HG03159 (cell line): ENCODE data around the gene SUPT3H.

Experiments used
- ATAC-seq: cut with Tn5 transposase; IDR thresholded peaks from one replicate; pipeline ENCODE4 v1.9.1; 2021; ENCODE audit warnings: mild to moderate bottlenecking, moderate library complexity; ENCODE audit not compliant: unreplicated experiment

The SUPT3H gene

DNA sequence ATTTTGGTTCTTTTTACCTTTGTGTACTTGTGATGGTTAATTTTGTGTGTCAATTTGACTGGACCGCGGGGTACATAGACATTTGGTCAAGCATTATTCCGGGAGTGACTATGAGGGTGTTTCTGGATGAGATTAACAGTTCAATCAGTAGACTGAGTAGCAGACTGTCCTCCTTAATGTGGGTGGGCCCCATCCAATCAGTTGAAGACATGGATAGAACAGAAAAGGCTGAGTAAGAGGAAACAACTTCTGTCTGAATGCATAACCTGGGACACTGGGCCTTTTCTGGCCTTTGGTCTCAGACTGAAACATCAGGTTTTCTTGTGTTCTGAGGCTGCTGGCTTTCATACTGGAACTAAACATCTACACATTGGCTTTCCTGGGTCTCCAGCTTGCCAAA, 353.1 kb downstream of the SUPT3H start:
- ATAC-seq: no peak

DNA sequence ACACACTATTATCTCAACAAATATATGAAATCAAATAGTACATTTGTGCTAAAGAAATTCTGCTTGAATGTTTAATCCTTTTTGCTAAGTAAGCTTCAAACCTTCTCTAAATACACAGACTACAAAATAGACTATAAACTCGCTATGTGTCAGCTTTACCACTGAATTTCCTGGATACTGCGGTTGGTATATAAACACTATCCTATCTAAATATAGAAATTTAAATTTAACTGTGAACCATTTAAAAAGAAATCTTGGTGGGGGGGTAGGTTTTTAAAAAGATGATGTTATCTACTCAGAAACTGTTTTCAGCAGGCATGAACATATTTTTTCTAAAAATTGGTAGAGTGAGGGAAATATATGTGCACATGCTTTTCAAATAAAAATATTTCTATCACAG, 356.1 kb downstream of the SUPT3H start:
- no peak for ATAC-seq

DNA sequence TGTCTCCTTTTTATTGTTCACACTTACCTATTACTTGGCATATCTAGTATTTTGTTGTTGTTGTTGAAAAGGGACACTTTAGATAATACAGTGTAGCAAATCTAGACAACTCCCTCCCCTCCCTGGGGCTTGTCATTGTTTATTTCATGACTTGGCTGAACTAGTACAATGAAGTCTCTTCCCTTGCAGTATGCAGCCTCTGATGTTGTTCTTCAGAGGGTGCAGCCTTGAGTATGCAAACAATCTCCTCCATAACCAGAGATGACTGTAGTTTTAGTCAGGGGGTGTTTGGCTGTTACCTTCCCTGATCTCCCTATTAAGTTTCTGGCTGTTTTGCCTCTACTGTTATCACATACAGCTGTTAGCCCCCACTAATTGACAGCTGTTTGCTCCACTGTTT, 365.0 kb downstream of the SUPT3H start:
- no peak for ATAC-seq

DNA sequence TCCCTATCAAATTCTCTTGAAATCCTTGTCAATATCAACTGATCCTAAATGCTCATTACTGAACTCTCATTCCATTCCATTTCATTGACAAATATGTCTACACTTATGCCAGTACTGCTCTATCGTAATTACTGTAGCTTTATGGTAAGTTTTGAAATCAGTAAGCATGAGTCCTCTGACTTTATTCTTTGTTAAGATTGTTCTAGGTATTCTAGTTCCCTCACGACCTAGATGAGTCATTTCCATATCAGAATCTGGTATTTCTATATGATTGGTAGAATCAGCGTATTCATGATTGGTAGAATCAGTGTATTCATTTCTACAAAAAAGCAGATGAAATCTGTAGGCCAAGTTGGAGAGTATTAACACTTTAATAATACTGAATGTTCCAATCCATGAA, 368.2 kb downstream of the SUPT3H start:
- no peak for ATAC-seq

DNA sequence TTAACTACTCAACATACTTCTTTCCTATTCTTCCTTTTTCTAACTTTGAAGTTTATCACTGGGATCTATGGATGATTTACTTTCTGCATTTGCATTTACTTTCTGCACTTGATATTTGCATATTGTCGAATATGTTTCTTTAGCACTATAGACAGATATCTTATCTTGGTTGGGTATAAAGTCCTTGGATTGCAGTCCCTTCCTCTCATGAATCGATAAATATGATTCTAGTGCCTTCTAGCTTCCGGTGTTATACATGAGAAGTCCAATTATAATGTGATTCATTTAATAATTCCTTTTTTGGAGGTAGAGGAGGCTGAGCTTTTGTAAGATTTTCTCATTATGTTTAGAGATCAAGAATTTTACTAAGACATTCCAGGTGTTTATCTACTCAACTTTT, 370.8 kb downstream of the SUPT3H start:
- no peak for ATAC-seq

DNA sequence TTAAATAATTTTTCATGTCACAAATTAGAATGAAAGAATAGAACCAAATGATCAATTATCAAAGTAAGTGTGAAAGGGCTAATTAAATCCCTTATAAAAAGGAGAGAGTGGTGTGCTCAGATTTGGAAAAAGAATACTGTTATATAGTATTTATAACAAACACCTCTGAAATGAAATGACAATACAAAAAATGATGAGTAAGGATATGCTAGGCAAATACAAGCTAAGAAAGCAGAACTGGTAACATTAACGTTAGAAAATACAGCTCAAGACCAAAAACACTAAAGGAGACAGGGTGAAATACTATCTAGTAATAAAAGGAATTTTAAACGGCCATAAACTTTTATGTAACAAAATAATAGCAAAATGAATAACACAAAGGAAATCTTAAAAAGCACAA, 373.8 kb downstream of the SUPT3H start:
- no peak for ATAC-seq

DNA sequence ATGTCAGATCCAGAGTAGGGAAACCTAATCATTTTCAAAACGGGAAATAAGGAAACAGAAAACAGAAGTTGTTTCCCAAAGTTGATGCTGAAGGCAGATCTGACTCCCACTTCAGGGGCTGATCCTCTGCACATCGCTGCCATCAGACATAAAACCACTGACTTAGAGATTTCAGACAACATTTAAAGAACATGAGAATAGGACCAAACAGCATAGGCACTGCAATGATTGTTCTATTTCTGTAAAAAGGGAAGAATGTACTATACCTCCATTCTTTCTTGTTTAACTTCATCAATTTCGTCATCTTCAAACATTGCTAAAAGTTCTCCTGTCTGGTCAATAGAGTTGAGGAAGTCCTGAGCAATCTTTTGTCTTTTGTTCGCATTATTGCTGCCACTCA, 374.3 kb downstream of the SUPT3H start:
- no peak for ATAC-seq

DNA sequence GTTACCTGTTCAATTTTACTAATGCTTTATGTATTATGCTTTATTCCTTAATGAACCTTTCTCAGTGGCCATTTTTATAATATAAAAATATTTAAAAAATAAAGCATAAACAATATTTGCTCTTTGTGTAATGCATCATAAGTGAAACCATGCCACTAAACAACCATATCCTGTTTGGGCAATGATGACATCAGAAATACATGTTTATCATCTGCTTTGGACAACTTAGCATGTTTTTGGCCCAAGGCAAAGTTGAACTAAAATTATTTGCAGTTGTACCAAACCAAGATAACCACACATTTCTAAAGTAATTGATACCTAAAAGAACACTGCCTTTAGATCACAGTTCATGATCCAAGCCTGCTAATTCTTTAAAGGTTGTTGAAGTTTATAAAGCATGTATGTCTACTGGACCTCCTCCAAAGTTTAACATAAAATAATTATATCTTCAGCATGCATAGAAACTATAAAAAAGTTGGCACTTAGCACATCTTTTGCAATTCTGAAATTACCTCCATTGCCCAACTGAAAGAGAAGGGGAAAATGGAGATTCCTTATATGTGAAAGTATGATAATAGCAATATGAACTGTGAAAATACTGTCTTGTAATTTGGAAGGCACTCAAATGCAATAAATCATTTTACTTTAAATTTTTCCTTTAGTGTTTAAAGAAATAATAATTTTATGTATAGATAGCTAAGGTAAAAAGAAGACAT, 375.2 kb downstream of the SUPT3H start:
- no peak for ATAC-seq

DNA sequence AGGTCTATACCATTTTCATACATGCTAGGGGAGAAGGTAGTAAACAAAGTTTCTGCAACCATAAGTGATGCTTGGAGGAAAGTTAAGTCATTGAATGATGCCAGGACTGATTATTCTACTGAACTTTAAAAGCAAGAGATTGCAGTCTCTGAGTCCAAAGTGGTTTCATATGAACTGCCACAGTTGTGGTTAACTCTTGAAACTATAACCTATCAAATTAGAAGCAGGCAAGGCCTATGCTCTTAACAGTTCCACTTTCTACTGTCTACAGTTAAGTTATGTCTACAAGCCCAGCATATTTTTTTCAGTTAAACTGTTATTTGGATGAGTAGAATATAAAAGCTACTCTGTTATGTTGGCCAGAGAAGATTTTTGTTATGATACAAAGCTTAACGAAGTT, 376.1 kb downstream of the SUPT3H start:
- peak; percentile 99 for ATAC-seq

DNA sequence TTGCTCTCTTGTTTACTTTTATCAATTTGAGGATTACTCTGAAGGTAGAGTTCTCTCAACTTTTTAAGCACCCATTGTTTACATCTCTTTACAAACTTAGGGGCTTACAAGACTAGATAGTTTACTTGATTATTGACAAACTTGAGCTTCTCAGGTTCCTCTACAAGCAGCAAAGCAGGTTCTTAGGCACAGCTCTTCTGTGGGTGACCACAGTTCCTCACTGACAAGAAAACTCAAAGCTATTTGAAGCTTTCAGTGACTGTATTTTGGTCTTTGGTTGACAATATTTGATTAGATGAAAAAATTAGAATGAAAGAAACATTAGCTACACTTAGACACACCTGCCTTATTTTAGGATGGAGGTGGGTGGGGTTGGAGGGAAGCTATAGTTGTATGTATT, 376.9 kb downstream of the SUPT3H start:
- no peak for ATAC-seq

DNA sequence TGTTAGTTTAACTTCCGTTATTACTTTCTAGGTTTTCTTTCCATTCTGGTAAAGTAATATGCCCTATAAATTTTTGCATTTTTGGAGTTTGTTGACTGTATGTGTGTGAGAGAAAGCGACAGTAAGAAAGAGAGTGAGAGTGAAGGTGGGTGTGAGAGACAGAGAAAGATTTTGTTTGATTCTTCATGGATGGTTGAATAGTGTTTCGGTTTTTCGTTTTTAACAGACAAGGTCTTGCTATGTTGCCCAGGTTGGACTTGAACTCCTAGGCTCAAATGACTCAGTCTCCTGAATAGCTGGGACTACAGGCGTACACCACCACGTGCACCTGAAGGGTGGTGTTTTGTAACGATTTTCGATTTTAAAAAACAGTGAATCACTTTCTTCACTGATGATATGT, 378.7 kb downstream of the SUPT3H start:
- ATAC-seq: no peak

DNA sequence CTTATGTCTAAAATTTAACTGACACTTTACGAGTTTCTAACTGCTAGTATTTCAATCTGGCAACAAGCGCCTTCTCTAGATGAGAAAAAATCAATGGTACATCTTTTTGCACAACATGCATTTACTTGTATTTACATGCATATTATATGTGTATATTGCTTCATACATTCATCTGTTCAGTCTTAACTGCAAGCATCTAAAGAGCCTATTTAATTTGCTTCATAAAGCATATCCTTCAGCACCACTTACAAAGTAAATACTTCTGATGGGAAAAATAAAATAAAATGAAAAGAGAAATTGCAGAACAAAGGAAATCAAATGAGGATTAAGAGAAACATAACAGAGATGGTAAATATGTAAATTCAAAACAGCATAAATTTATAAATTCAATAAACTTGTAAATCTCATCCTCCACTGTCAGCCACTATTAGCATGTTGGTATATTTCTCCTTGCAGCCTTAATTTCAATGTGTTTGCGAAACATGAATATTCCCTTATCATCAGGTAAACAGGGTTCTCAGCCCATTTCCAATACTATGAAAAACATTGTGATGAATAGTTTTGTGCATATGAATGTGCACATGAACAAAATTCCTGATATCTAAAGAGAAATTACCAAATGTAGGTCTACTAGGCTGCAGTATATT, 382.1 kb downstream of the SUPT3H start:
- ATAC-seq: no peak

DNA sequence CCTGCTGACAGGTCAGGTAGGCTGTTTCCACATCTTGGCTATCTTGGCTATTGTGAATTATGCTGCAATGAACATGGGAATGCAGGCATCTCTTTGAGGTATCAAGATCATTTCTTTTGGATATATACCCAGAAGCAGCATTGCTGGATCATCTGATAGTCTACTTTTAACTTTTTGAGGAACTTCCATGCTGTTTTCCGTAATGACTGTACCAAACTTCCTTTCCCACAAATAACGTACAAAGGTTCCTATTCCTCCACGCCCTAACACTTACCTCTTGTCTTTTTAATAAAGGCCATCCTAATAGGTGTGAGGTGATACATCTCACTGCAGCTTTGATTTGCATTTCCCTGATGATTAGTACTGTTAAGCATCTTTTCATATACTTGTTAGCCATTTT, 388.3 kb downstream of the SUPT3H start:
- ATAC-seq: no peak

DNA sequence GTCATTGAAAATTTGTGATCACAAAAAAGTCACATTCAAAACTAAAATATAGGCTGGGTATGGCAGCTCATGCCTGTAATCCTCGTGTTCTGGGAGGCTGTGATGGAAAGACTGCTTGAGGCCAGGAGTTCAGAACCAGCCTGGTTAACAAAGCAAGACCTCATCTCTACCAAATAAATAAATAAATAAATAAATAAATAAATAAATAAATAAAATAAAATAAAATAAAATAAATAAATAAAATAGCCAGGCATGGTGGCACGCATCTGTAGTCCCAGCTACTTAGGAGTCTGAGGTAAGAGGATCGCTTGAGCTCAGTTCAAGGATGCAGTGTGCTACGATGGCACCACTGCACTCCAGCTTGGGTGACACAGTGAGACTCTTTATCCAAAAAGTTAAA, 392.7 kb downstream of the SUPT3H start:
- no peak for ATAC-seq

DNA sequence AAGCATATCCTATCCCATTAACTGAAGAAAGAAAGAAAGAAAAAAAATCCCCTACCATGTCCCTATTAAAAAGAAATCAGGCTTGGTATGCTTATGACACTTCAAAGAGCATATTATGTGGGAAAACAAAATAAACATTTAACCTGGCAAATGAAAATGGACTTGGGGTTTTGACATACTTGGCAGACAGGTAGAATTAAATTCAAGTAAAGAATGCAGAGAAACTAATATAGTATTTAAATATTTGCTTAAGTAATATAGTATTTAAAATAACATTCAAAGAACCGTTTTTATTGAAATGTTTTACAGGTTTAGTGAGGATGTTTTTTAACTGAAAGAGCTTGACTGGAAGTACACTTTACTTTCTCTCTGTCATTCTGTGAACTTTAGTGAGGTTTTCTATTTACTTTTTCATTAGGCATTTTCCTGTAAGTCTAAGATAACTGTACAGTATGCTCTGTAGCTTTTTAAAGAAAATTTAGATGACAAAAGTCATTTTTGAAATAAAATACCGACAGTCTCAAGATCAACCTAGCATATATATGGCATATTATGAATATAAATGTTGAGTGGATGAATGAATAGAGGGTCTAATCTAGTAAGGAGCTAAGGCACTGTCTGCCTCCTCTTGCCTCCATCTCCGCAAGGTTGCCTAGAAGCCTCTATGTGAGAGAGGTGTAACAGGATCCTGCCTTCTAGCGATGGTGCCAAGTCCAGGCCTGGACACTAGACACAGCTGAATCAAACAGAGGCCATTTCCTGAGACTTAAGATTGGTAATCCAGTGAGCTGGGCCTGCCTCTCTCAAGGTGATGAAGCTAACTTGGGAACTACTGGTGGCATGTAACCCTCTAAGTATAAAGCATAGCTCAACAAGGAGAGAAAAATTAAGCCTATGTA, 394.0 kb downstream of the SUPT3H start:
- ATAC-seq: no peak

DNA sequence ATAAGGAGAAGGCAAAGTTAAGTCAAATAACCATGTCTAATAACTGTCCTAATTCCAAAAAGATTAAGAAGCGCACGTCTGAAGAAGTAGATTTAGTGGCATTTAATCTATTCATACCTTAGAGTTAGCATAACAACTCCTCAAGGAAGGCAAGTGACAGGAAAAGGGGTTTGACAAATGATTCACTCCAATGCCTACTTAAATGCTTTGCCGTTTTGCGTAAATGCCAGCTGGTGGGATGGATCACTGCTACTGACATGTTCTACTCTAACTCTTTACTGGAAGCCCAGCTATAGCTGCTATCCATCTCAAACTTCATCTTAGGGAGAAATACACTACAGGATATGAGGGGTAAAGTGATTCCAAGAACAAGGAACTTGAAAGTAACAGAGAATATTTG, 396.9 kb downstream of the SUPT3H start:
- no peak for ATAC-seq

DNA sequence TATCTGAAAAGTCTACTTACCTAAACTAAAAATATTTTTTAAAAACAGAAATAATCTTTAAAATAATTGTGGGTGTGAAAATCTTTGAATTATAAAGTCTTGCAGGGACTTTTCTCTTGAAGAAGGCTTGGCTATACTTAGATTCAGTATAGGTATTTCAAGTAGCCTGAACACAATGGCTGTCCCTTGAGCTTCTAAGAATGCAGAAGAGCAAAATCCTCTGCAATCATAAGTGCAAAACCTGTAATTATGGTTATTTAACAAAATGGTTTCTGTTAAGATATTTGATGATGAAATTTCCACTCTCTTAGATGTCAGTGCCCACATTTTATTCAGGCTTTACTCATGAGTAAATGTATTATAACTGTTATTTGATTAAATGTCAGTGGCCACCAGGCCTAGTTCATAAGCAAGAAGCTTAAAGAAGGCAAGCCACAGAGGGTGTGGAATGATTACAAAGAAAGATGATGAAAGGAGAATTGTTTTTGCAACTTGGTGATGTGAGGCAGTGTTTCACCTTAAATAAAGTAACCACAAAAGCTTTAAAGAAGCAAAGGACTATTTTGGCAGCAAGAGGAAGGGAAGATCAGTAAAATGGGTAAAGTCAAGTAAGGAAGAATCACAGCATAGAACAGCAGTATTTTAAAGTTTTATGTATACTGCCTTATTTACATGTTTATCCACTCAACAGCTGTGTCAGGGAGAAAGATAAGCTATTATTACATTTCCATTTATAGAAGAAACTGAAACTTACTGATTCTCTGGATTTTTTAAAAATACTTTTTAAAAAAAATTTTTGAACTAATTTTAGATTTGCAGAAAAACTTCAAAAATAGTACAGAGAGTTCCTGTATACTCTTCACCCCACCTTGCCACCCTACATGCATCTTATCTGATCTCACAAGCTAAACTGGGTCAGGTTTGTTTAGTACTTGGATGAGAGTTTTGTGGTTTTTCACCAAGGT, 400.8 kb downstream of the SUPT3H start:
- no peak for ATAC-seq

DNA sequence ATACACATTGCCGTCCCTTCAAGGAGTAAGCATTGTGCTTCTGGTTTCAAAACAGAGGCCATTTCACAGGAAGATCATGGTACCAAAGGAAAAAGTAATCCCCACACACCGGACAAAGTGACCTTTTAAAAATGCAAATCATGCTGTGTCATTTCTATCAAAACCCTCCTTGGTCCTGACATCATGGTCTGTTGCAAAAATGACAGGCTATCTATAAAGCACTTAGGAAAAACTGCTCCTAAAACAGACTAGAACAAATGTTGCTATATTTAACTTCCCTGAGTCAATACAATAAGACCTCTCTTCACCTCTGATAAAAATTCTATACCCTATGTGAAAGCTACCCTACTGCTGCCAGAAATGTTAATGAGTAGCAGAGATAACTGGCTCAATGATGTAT, 403.2 kb downstream of the SUPT3H start:
- ATAC-seq: no peak

DNA sequence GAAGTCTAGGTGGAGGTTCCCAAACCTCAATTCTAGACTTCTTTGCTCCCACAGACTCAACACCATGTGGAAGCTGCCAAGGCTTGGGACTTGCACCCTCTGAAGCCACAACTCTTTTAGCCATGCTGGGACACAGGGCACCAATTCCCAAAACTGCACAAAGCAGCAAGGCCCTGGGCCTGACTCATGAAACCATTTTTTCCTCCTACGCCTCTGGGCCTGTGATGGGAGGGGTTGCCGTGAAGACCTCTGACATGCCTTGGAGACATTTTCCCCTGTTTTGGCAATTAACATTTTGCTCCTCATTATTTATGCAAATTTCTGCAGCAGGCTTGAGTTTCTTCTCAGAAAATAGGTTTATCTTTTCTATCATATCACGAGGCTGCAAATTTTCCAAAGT, 405.0 kb downstream of the SUPT3H start:
- ATAC-seq: no peak

DNA sequence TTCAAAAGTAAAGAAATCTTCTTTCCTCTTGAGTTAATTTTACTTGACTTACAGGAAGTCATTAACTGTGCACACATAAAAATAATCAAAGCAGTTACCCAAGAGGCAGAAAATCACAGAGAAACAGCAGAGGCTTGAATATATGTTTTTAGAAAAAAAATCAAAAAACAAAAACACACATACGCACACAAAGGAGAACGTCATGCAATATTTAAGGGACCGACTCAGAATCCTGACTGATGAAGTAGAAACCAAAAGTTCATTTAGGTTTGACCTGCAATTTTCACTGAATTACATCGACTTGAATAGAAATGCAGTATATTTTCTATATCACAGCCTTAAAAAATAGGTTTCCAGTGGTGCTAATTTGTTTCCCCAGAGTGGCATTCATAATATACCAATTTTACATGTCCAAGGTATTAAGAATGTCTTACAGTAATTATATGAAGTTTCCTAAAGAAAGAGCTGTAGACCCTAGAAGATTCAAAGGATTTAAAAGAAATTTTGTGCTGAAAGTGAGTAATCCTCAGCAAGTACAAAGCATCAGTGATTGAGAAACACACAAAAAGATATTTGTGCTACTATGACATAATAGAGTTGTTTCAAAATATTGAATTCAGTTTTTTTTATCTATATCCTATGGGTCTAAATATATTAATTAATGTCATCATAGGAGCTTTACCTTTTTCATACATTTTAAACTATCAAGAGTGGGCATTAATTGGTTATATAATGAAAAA, 408.1 kb downstream of the SUPT3H start:
- no peak for ATAC-seq
